K562 (cell line): ENCODE data around the gene XRN1. TPM values are rescaled to one million over a fixed set of nuclear protein-coding genes. Genes with fewer than 3 reads are reported as not detected.
A peak's percentile ranks its signal among the peaks of the same experiment; 100 is the strongest.

ENCODE experiments used
- ADNP ChIP-seq: fragments of 200-800 bp; sonication (Bioruptor generic); IDR thresholded peaks from 2 replicates; pipeline ENCODE4 v1.6.1; 2016; ENCODE audit warnings: missing genetic modification characterization, missing compliant biosample characterization
- CHAMP1 ChIP-seq: fragments of 450-650 bp; IDR thresholded peaks from 2 replicates; pipeline ENCODE4 v1.6.1; 2016; ENCODE audit warnings: mild to moderate bottlenecking
- DPF2 ChIP-seq: fragments of 450-650 bp; IDR thresholded peaks from 2 replicates; pipeline ENCODE4 v1.6.1; 2016
- E2F8 ChIP-seq: fragments of 450-650 bp; IDR thresholded peaks from 2 replicates; pipeline ENCODE4 v1.7.1; 2018; ENCODE audit warnings: mild to moderate bottlenecking, low read depth; ENCODE audit not compliant: partially characterized antibody
- GTF2E2 ChIP-seq: fragments of 200-800 bp; sonication (Bioruptor generic); IDR thresholded peaks from 2 replicates; pipeline ENCODE4 v1.6.1; 2016; ENCODE audit warnings: missing genetic modification characterization, missing compliant biosample characterization
- HMGN3 ChIP-seq: IDR thresholded peaks from 2 replicates; pipeline ENCODE4 v1.6.1; 2011; ENCODE audit warnings: borderline replicate concordance, low read depth, mild to moderate bottlenecking, mixed read lengths, low read length; ENCODE audit not compliant: insufficient read length; ENCODE audit errors: extremely low read depth
- HNRNPK ChIP-seq: fragments of 200-400 bp; formaldehyde crosslinking; IDR thresholded peaks from one replicate; pipeline ENCODE4 v1.6.1; 2018; ENCODE audit warnings: mild to moderate bottlenecking, low read depth, low read length; ENCODE audit not compliant: poor library complexity, severe bottlenecking
- ILK ChIP-seq: fragments of 450-650 bp; IDR thresholded peaks from 2 replicates; pipeline ENCODE4 v1.6.1; 2016; ENCODE audit warnings: missing genetic modification characterization, low read depth, mild to moderate bottlenecking, missing compliant biosample characterization, moderate library complexity, borderline replicate concordance
- IRF9 ChIP-seq: fragments of 450-650 bp; IDR thresholded peaks from 2 replicates; pipeline ENCODE4 v1.6.1; 2016; ENCODE audit warnings: missing biosample characterization, missing genetic modification characterization
- NR1H2 ChIP-seq: sonication (generic); formaldehyde crosslinking; IDR thresholded peaks from 2 replicates; pipeline ENCODE4 v1.4.0; 2020; ENCODE audit warnings: mild to moderate bottlenecking, missing genetic modification reagents
- NR2C1 ChIP-seq, 2 experiments: fragments of 450-650 bp; IDR thresholded peaks; 2 replicates each; pipeline ENCODE4 v1.6.1; 2017; ENCODE audit warnings: mild to moderate bottlenecking in 2 of 2, antibody characterized with exemption in 1 of 2, inconsistent platforms in 1 of 2, missing compliant biosample characterization in 1 of 2, missing genetic modification characterization in 1 of 2
- RBBP5 ChIP-seq: fragments of 200-600 bp; sonication (generic); IDR thresholded peaks from 2 replicates; pipeline ENCODE4 v1.6.1; 2012; ENCODE audit warnings: borderline replicate concordance, mild to moderate bottlenecking, low read length, control low read depth, inconsistent platforms; ENCODE audit not compliant: insufficient read depth, poor library complexity, severe bottlenecking
- RFX7 ChIP-seq: fragments of 250-450 bp; sonication (Bioruptor Pico); IDR thresholded peaks from 2 replicates; pipeline ENCODE4 v1.5.1; 2021; ENCODE audit warnings: mild to moderate bottlenecking
- SAFB ChIP-seq: fragments of 200-400 bp; formaldehyde crosslinking; IDR thresholded peaks from 2 replicates; pipeline ENCODE4 v1.6.1; 2017; ENCODE audit warnings: low read depth, low read length, borderline replicate concordance
- TEAD4 ChIP-seq, 2 experiments: sonication (generic) in 1 of 2; formaldehyde crosslinking in 1 of 2; IDR thresholded peaks; 2 replicates each; pipeline versions ENCODE4 v1.6.1 to v1.8.0; 2012 to 2022; ENCODE audit warnings: borderline replicate concordance in 1 of 2, inconsistent platforms in 1 of 2, low read length in 1 of 2, mild to moderate bottlenecking in 1 of 2, missing genetic modification reagents in 1 of 2
- TFAP4 ChIP-seq: sonication (generic); formaldehyde crosslinking; IDR thresholded peaks from 2 replicates; pipeline ENCODE4 v1.8.0; 2022; ENCODE audit warnings: missing genetic modification reagents, mild to moderate bottlenecking, moderate library complexity, borderline replicate concordance
- ZNF239 ChIP-seq: fragments of 250-450 bp; sonication (Bioruptor Pico); IDR thresholded peaks from 2 replicates; pipeline ENCODE4 v1.4.0; 2020; ENCODE audit warnings: mild to moderate bottlenecking
- ZNF408 ChIP-seq: fragments of 250-450 bp; sonication (Bioruptor Pico); IDR thresholded peaks from 2 replicates; pipeline ENCODE4 v1.4.0; 2020; ENCODE audit warnings: low read depth, mild to moderate bottlenecking, moderate library complexity
- ZNF551 ChIP-seq: fragments of 250-450 bp; sonication (Bioruptor Pico); IDR thresholded peaks from 2 replicates; pipeline ENCODE4 v1.5.0; 2021; ENCODE audit warnings: mild to moderate bottlenecking, moderate library complexity
- ZNF644 ChIP-seq: fragments of 200-800 bp; sonication (Bioruptor generic); IDR thresholded peaks from 2 replicates; pipeline ENCODE4 v1.6.1; 2016; ENCODE audit warnings: low read depth, missing genetic modification characterization, missing compliant biosample characterization
- ZNF77 ChIP-seq: fragments of 250-450 bp; sonication (Bioruptor Pico); IDR thresholded peaks from 2 replicates; pipeline ENCODE4 v1.5.0; 2020
- polyA plus RNA-seq, 8 experiments: library from polyadenylated mRNA; depleted of rRNA in 4 of 8; stranded (reverse) in 5 of 8; unstranded in 3 of 8; fragments of >200 nt; fragmentation: Nextera tagmentation in 2 of 8; fragmentation: Illumina TruSeq in 1 of 8; extraction: Ambion mirVana in 2 of 8; extraction: Trizol in 1 of 8; gene quantifications; 2 replicates each; pipeline versions ENCODE4 v1.2.1 to v1.2.3, GENCODE V29; 2011 to 2014; ENCODE audit warnings: inconsistent platforms in 1 of 8, missing spikeins in 1 of 8
- total RNA-seq, 7 experiments: library from RNA; depleted of rRNA in 6 of 7; stranded (reverse); fragments of >200 nt in 6 of 7; fragmentation: Illumina TruSeq in 2 of 7; extraction: Trizol in 2 of 7; gene quantifications; 2 replicates each; pipeline versions ENCODE4 v1.2.1 to v1.2.3, GENCODE V29; 2011 to 2021; ENCODE audit warnings: low replicate concordance in 1 of 7

Gene XRN1
- total and polyA plus RNA-seq, 9 of the 15 experiments (the other 6 are each of a cell fraction or from before 2014, with no cell fraction given) = 3.1 to 28.4 (median 17.2) TPM

- no peak for TF ChIP-seq SAFB
- TF ChIP-seq ZNF239 (CRISPR knock-in tag) = no peak
- no peak for TF ChIP-seq ILK (tag)
- TF ChIP-seq TEAD4 (IDR thresholded peaks at IDR 0.05; ENCODE audit: low read length) = peak; percentile 86
- no peak for TF ChIP-seq TEAD4 (CRISPR knock-in tag; IDR thresholded peaks at IDR 0.05; ENCODE audit: borderline replicate concordance)
- no peak for TF ChIP-seq ZNF551
- peak; percentile 27; the same call in 1 of the 2 replicates for TF ChIP-seq GTF2E2
- TF ChIP-seq TFAP4 (CRISPR knock-in tag) = no peak
- no peak for TF ChIP-seq NR1H2
- peak; percentile 81 for TF ChIP-seq DPF2
- TF ChIP-seq CHAMP1 = peak; percentile 93
- no peak for TF ChIP-seq ZNF408 (CRISPR knock-in tag)
- no peak for TF ChIP-seq HNRNPK
- no peak for TF ChIP-seq ZNF77 (CRISPR knock-in tag)
- TF ChIP-seq ZNF644 (tag) = 0 out of 2 replicates have a peak, but pooled peaks have one; percentile 31
- TF ChIP-seq RBBP5 = no peak
- TF ChIP-seq RFX7 (CRISPR knock-in tag) = no peak
- TF ChIP-seq NR2C1 (IDR thresholded peaks at IDR 0.05) = no peak
- 0 out of 2 replicates have a peak, but pooled peaks have one; percentile 6 for TF ChIP-seq NR2C1 (tag; IDR thresholded peaks at IDR 0.05)
- peak; percentile 51; the same call in 1 of the 2 replicates for TF ChIP-seq ADNP (tag)
- no peak for TF ChIP-seq E2F8
- TF ChIP-seq IRF9 = no peak
- TF ChIP-seq HMGN3 = no peak
These were observed 128.7 kb downstream of the XRN1 start (continued) for GRCh38 chr3:142319094-142319493.
